ENCODE data around the gene UGGT1.

GRCh38 chr2:128214866-128215460 lies 124.0 kb downstream of the UGGT1 start:
- TF ChIP-seq CTCF (IDR thresholded peaks at IDR 0.05 in 2 of 3, conservative IDR thresholded peaks at IDR 0.05 in 1 of 3; ENCODE audit: borderline replicate concordance in 1 of 3, insufficient read depth in 1 of 3, low read depth in 2 of 3, low read length in 2 of 3) = no peak
- TF ChIP-seq ZBTB33 (IDR thresholded peaks at IDR 0.05; ENCODE audit: extremely low read depth, insufficient replicate concordance, low read length) = no peak
- TF ChIP-seq POLR2A (IDR thresholded peaks at IDR 0.05; ENCODE audit: borderline replicate concordance, extremely low read depth, insufficient read depth, insufficient read length) = no peak
- TF ChIP-seq ZFX (IDR thresholded peaks at IDR 0.05) = no peak
- TF ChIP-seq RAD21 (IDR thresholded peaks at IDR 0.05; ENCODE audit: low read depth) = no peak
- no peak for TF ChIP-seq MAX (IDR thresholded peaks at IDR 0.05)
- no peak for TF ChIP-seq JUND (IDR thresholded peaks at IDR 0.05)
- TF ChIP-seq POLR2AphosphoS5 (IDR thresholded peaks at IDR 0.05; ENCODE audit: low read depth, low read length) = no peak
- TF ChIP-seq TCF7L2 (IDR thresholded peaks at IDR 0.05; ENCODE audit: borderline replicate concordance, extremely low read depth, insufficient read depth, insufficient read length) = no peak
- TF ChIP-seq ZNF274 (IDR thresholded peaks at IDR 0.05; ENCODE audit: low read depth, low read length) = no peak
- TF ChIP-seq ELF1 (IDR thresholded peaks at IDR 0.05; ENCODE audit: borderline replicate concordance, low read depth) = no peak
- TF ChIP-seq REST (IDR thresholded peaks at IDR 0.05; ENCODE audit: low read depth) = no peak
- TF ChIP-seq SIN3A (IDR thresholded peaks at IDR 0.05; ENCODE audit: low read depth) = no peak

All from HCT116 (cell line).